Mucosa of stomach (tissue), 1 donor: ENCODE results near the gene SVEP1.

Experiments used
- H3K27me3 ChIP-seq: one replicate; pipeline ENCODE4 v1.7.0; 2013; ENCODE audit warnings: mild to moderate bottlenecking, low read length; ENCODE audit not compliant: control insufficient read depth, insufficient read depth
- H3K36me3 ChIP-seq: one replicate; pipeline ENCODE4 v1.7.0; 2013; ENCODE audit warnings: low read length; ENCODE audit not compliant: control insufficient read depth, insufficient read depth
- H3K4me1 ChIP-seq: one replicate; pipeline ENCODE4 v1.7.0; 2013; ENCODE audit warnings: mild to moderate bottlenecking, low read length; ENCODE audit not compliant: control insufficient read depth, insufficient read depth
- H3K4me3 ChIP-seq: one replicate; pipeline ENCODE4 v1.7.0; 2013; ENCODE audit warnings: low read length
- H3K9ac ChIP-seq: one replicate; pipeline ENCODE4 v1.7.0; 2013; ENCODE audit warnings: mild to moderate bottlenecking, low read length, moderate library complexity
- H3K9me3 ChIP-seq: one replicate; pipeline ENCODE4 v1.7.0; 2013; ENCODE audit warnings: mild to moderate bottlenecking, low read length, moderate library complexity; ENCODE audit not compliant: control insufficient read depth
- donor health status: Pancreatic carcinoma.

The SVEP1 gene

GRCh38 chr9:110509792-110510191, 69.7 kb downstream of the SVEP1 start:
- no peak overlapping the region for H3K9ac ChIP-seq
- no peaks in the 10 kb centered on the region for H3K9me3 ChIP-seq
- no peak overlapping the region for H3K4me3 ChIP-seq
- H3K4me1 ChIP-seq: no peaks in the 10 kb centered on the region
- no peaks in the 10 kb centered on the region for H3K27me3 ChIP-seq
- H3K36me3 ChIP-seq: no peaks in the 10 kb centered on the region

GRCh38 chr9:110502842-110503241, 76.7 kb downstream of the SVEP1 start:
- Histone ChIP-seq H3K27me3 (no peaks in the 10 kb centered on the region), H3K4me3 (no peak overlapping the region), H3K36me3 (no peaks in the 10 kb centered on the region), H3K4me1 (no peaks in the 10 kb centered on the region), H3K9me3 (no peaks in the 10 kb centered on the region), H3K9ac (no peak overlapping the region)

- no peaks in the 10 kb centered on the region for H3K36me3 ChIP-seq
- H3K27me3 ChIP-seq: no peaks in the 10 kb centered on the region
- no peaks in the 10 kb centered on the region for H3K9me3 ChIP-seq
- H3K4me3 ChIP-seq: no peak overlapping the region
- no peak overlapping the region for H3K9ac ChIP-seq
- no peaks in the 10 kb centered on the region for H3K4me1 ChIP-seq
Observed at GRCh38 chr9:110499608-110500007, 79.9 kb downstream of the SVEP1 start.

GRCh38 chr9:110487196-110487595, 92.3 kb downstream of the SVEP1 start:
- no peaks in the 10 kb centered on the region for H3K27me3 ChIP-seq
- H3K4me3 ChIP-seq: no peak overlapping the region
- no peaks in the 10 kb centered on the region for H3K9me3 ChIP-seq
- no peak overlapping the region for H3K9ac ChIP-seq
- H3K4me1 ChIP-seq: no peaks in the 10 kb centered on the region
- no peaks in the 10 kb centered on the region for H3K36me3 ChIP-seq

- no peak overlapping the region for H3K9ac ChIP-seq
- no peaks in the 10 kb centered on the region for H3K4me1 ChIP-seq
- no peaks in the 10 kb centered on the region for H3K9me3 ChIP-seq
- no peaks in the 10 kb centered on the region for H3K36me3 ChIP-seq
- no peak overlapping the region for H3K4me3 ChIP-seq
- H3K27me3 ChIP-seq: no peaks in the 10 kb centered on the region
Observed at GRCh38 chr9:110486218-110486617, 93.3 kb downstream of the SVEP1 start.

- no peak overlapping the region for H3K4me3 ChIP-seq
- H3K4me1 ChIP-seq: no peaks in the 10 kb centered on the region
- no peak overlapping the region for H3K9ac ChIP-seq
- H3K36me3 ChIP-seq: no peaks in the 10 kb centered on the region
- H3K27me3 ChIP-seq: no peaks in the 10 kb centered on the region
- H3K9me3 ChIP-seq: no peaks in the 10 kb centered on the region
Observed at GRCh38 chr9:110479481-110479880, 100.1 kb downstream of the SVEP1 start.

- H3K4me1 ChIP-seq: no peaks in the 10 kb centered on the region
- no peak overlapping the region for H3K9ac ChIP-seq
- H3K27me3 ChIP-seq: no peaks in the 10 kb centered on the region
- H3K36me3 ChIP-seq: no peaks in the 10 kb centered on the region
- H3K9me3 ChIP-seq: no peaks in the 10 kb centered on the region
- no peak overlapping the region for H3K4me3 ChIP-seq
Observed at GRCh38 chr9:110476251-110476650, 103.3 kb downstream of the SVEP1 start.

- no peak overlapping the region for H3K4me3 ChIP-seq
- no peaks in the 10 kb centered on the region for H3K4me1 ChIP-seq
- no peaks in the 10 kb centered on the region for H3K36me3 ChIP-seq
- H3K9me3 ChIP-seq: no peaks in the 10 kb centered on the region
- no peaks in the 10 kb centered on the region for H3K27me3 ChIP-seq
- no peak overlapping the region for H3K9ac ChIP-seq
Observed at GRCh38 chr9:110472111-110472510, 107.4 kb downstream of the SVEP1 start.

- H3K9me3 ChIP-seq: no peaks in the 10 kb centered on the region
- H3K4me3 ChIP-seq: no peak overlapping the region
Observed at GRCh38 chr9:110468950-110469349, 110.6 kb downstream of the SVEP1 start.

GRCh38 chr9:110465190-110465589, 114.4 kb downstream of the SVEP1 start:
- no peaks in the 10 kb centered on the region for H3K27me3 ChIP-seq
- no peak overlapping the region for H3K9ac ChIP-seq
- no peaks in the 10 kb centered on the region for H3K4me1 ChIP-seq
- no peaks in the 10 kb centered on the region for H3K9me3 ChIP-seq
- no peak overlapping the region for H3K4me3 ChIP-seq
- no peaks in the 10 kb centered on the region for H3K36me3 ChIP-seq

More at GRCh38 chr9:110468950-110469349, 110.6 kb downstream of the SVEP1 start:
- H3K27me3 ChIP-seq: no peaks in the 10 kb centered on the region
- no peaks in the 10 kb centered on the region for H3K36me3 ChIP-seq
- H3K4me1 ChIP-seq: no peaks in the 10 kb centered on the region
- no peak overlapping the region for H3K9ac ChIP-seq

- Histone ChIP-seq H3K9ac (no peak overlapping the region), H3K9me3 (no peaks in the 10 kb centered on the region), H3K4me1 (no peaks in the 10 kb centered on the region), H3K27me3 (no peaks in the 10 kb centered on the region), H3K36me3 (no peaks in the 10 kb centered on the region), H3K4me3 (no peak overlapping the region)
Observed at GRCh38 chr9:110464321-110464720, 115.2 kb downstream of the SVEP1 start.

- Histone ChIP-seq H3K4me3 (no peak overlapping the region), H3K9ac (no peak overlapping the region), H3K36me3 (no peaks in the 10 kb centered on the region), H3K4me1 (no peaks in the 10 kb centered on the region), H3K9me3 (no peaks in the 10 kb centered on the region), H3K27me3 (no peaks in the 10 kb centered on the region)
Observed at GRCh38 chr9:110463499-110463898, 116.0 kb downstream of the SVEP1 start.

- Histone ChIP-seq H3K9ac (no peak overlapping the region), H3K36me3 (no peaks in the 10 kb centered on the region)
Observed at GRCh38 chr9:110457245-110457644, 122.3 kb downstream of the SVEP1 start.

More at GRCh38 chr9:110457245-110457644, 122.3 kb downstream of the SVEP1 start:
- H3K4me1 ChIP-seq: no peaks in the 10 kb centered on the region
- no peaks in the 10 kb centered on the region for H3K27me3 ChIP-seq
- no peak overlapping the region for H3K4me3 ChIP-seq
- no peaks in the 10 kb centered on the region for H3K9me3 ChIP-seq
